NCI-H1092 (cell line): ENCODE results near the gene FBXW4.
A peak's percentile ranks its signal among the peaks of the same experiment; 100 is the strongest.
"Not testable (repeated sequence)": the region's sequence is repeated elsewhere in the genome, so short reads cannot be mapped to it uniquely, and the experiment has no call there.

Source experiments
- DNase-seq: peaks from one replicate; lab custom pipeline; 2025; lab: John Stamatoyannopoulos, UW

The FBXW4 gene

DNA sequence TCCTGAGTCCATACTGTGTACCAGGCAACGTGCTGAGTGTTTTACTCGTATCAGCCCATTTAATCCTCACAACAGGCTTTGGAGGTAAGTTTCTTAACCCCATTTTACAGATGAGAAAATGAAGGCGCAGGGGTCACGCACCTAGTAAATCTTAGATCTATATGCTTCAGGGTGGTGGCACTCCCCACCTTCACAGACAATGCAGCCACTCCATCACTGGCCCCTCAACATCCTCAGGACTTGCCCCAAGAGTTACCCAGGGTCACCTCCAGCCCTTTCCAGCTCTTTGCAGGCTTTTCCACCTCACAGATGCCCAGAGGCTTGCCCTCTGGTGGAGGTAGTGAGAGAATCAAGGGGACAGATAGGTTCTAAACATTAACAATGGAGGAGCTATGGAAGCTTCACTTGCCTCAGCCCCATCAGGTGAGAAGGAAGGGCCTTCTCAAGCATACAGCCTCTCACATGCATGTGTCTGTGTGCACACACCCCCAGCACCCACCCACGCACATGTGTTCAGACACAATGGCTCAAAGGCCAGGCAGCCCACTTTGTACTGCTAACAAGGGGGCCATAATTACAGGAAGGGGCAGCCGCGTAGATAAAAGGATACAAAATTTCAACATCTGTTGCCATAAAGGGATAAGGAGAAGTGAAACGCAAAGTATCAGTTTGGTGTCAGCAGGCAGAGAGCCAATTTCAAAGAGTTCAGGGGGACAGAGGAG is 77.7 kb downstream of the FBXW4 start:
- no peak for DNase-seq

DNA sequence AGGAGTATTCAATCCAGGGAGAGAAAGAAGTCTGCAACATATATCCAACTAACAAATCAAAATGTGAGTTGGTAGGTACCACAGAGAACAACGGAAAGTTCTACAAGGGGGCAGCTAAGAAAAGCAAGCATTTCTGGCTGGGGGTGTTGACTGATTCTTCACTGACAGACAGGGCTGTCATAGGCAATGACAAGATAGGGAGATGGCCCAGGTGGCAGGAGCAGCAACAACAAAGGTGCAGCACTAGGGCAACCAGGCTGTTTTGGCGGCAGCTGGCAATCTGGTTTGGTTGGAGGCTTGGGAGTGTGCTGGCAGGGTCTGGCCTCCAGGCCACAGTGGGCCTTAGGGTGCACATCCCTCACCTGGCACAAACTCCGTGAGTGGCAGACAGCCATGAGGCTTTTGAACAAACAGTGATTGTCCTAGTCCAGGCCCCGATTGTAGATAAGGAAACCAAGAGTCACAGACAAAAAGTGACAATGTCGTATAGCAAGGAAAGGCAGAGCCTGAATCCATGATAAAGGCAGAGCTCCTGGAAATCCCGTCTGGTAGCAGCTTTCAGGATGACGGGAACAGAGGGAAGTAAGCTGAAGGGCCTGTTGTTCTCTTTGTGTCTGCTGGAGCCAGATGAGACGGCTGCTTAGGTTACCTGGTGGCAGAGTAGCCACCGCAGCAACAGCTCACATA is 78.4 kb downstream of the FBXW4 start:
- DNase-seq, result no peak

GRCh38 chr10:101615525-101616116 is 79.3 kb downstream of the FBXW4 start:
- no peak for DNase-seq

GRCh38 chr10:101614663-101615524 is 80.1 kb downstream of the FBXW4 start:
- no peak for DNase-seq

- DNase-seq, result no peak
These were observed 81.3 kb downstream of the FBXW4 start for GRCh38 chr10:101613646-101614045.

DNA sequence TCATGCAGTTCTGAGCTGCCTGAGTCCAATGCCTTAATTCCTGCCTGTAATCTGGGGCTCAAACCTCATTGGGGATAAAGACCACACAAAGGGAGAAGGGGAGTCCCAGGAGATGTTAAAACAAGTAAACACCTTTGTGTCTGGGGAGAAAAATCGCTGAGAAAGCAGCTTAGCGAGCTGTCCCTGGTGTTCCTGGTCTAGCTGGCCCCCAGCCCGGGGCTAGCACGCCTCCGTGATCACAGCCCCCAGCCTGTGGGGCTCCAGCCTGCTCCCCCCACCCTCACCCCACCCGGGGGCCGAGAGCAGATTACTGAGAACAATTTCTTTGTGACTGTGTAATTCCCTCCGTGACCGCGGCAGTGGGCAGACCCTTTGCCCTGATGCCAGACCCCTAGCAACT is 82.1 kb downstream of the FBXW4 start:
- no peak for DNase-seq

- DNase-seq, result no peak
These were observed 82.9 kb downstream of the FBXW4 start for GRCh38 chr10:101612086-101612485.

DNA sequence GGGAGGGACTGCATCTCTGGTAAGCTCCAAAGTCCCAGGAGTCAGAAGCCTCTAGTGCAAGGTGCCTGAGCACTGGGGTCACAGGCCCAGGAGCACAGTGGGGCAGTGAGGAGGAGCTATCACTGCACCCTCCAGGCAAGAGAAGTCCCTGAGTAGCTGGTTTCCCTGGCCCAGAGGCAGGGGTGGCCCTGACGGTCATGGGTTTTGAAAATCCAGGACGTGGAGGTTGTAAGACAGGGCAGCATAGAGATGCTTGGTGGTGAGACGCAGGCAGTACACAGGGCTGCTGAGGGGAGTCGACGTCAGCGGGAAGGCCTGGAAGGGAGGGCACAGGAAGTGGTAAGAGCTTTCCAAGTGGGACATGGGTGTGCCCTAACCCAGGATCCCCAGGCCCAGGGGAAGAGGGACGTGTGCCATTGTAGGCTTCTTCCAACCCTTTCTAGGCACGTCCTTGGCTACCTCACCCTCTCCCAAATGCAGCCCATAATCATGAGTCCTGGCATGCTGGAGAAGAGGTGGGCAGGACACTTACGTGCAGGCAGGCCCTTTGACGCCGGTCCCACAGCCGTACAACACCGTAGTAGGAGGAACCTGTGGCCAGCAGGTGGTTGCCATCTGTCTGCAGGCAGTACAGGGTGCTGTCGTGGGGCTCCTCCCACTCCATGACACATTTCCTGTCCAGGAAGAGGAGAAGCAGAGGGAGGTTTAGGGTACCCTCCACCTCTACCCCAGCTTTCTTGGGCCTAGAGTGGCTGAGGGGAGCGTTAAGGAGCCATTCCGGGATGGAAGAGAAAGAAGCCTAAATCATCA is 83.7 kb downstream of the FBXW4 start:
- DNase-seq, result no peak

DNA sequence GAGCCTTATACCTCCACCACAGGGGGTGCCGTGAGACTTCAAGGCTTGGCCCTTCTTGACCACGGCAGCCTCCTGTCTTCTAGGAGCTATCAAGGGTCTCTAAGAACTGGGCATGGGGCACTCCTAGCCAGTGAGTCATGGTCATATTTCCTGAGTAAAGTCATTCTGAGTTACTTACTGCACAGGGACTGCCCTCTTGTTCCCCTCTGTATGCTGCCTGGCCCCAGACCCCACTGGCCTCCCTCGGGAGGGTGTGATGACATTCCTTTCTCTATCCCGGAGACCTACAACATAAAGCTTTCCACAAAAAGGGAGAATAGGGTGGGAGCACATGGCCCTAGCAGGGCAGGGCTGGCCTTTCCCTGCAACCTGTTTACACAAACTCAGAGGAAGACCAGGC is 85.5 kb downstream of the FBXW4 start:
- DNase-seq, result no peak

GRCh38 chr10:101607124-101607523 is 87.8 kb downstream of the FBXW4 start:
- no peak for DNase-seq

- DNase-seq, result peak; percentile 20
These were observed 92.1 kb downstream of the FBXW4 start for GRCh38 chr10:101602761-101603398.

DNA sequence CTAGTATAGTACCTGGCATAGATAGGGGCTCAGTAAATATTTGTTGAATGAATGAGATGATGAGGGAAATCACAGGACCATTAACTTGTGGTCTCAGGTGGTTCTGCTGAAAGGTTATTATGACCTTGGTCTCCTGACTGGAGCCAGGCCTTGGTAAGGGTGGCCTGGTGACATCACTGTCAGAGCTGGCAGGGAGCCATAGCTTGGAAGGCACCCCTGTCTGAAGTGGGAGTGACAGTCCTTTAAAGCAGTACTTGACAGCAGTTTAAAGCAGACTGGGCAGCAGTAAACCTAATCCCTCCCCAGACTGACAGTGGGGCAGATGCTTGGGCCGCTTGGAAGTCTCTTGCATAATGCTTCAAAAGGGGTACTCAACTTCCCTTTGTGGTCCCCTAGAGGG is 93.4 kb downstream of the FBXW4 start:
- DNase-seq, result peak; percentile 42

DNA sequence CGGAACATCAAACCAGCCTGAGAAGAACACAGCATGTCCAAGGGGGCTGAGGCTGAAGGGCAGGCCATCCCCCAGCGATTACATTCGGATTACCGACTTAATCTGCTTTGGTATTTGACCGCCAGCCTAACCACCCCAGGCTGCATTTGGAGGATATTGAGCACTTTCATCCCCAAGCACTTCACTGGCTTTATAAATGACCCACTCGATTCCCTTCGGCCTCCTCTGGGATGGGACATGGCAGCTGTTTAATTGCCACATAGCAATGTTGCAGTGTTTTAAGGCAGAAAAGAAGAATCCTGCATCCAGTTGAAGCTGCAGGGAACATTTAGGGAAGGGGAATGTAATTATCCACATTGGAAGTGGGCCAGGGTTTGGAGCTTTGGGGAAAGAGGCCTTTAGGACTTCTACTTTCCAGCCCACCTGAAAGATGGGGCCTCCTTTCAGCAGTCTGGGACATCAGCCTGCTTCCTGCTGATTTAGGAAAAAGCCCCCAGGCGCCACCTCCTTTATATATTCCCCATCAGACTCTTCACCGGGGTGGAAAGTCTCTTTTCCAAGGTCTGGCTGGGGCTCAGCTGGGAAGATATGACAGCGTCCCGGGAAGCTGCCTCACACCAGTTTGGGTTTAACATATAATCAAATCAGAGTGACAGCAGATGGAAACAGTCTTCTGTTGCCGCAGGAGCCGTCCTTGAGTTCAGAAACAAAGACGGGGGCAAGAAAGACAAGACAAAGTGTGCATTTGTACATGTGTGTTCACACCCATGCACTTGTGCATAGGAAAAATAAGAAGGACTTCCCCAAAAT is 97.7 kb downstream of the FBXW4 start:
- DNase-seq, result no peak

GRCh38 chr10:101595591-101596433 is 99.2 kb downstream of the FBXW4 start:
- no peak for DNase-seq

GRCh38 chr10:101593331-101593730 is 101.6 kb downstream of the FBXW4 start:
- not testable (repeated sequence) for DNase-seq

GRCh38 chr10:101588879-101589278 is 106.1 kb downstream of the FBXW4 start:
- DNase-seq, result no peak

- peak; percentile 86 for DNase-seq
These were observed 107.0 kb downstream of the FBXW4 start, which contains the start of the genes DPCD and POLL for GRCh38 chr10:101587725-101588653. Gene DPCD (plus strand): TSS chr10:101588321. CDS start chr10:101588337, 16 bp downstream. Gene POLL (minus strand): TSS chr10:101588257. CDS start chr10:101587360, 897 bp downstream.

- no peak for DNase-seq
These were observed 109.1 kb downstream of the FBXW4 start for GRCh38 chr10:101585841-101586240.
